OCI-LY1 (cell line): Measurements from ENCODE around the gene PTCHD1.

Experiments
- H2AFZ ChIP-seq: fragments of 200-600 bp; sonication (generic), shearing (Covaris generic); 2 replicates; pipeline ENCODE4 v1.6.0; 2014; ENCODE audit warnings: antibody characterized with exemption, mild to moderate bottlenecking, low read length
- H3F3A ChIP-seq: fragments of 200-600 bp; sonication (generic), shearing (Covaris generic); 2 replicates; pipeline ENCODE4 v1.6.0; 2014; ENCODE audit warnings: mild to moderate bottlenecking, antibody characterized with exemption, low read length, moderate library complexity; ENCODE audit not compliant: insufficient read depth
- H3K27ac ChIP-seq: fragments of 200-600 bp; sonication (generic); 2 replicates; pipeline ENCODE4 v1.5.1; 2014; ENCODE audit warnings: low read length, mixed run types, mild to moderate bottlenecking, low read depth; ENCODE audit not compliant: poor library complexity, severe bottlenecking
- H3K27me3 ChIP-seq: fragments of 200-600 bp; sonication (generic); 2 replicates; pipeline ENCODE4 v1.6.0; 2014; ENCODE audit warnings: antibody characterized with exemption, mild to moderate bottlenecking, low read length, moderate library complexity; ENCODE audit not compliant: insufficient read depth
- H3K36me3 ChIP-seq: fragments of 200-600 bp; sonication (generic); 2 replicates; pipeline ENCODE4 v1.6.1; 2014; ENCODE audit warnings: mild to moderate bottlenecking, antibody characterized with exemption, low read length, moderate library complexity, mixed read lengths; ENCODE audit not compliant: insufficient read depth
- H3K4me1 ChIP-seq: fragments of 200-600 bp; sonication (generic); 2 replicates; pipeline ENCODE4 v1.5.1; 2014; ENCODE audit warnings: mild to moderate bottlenecking, low read length, moderate library complexity; ENCODE audit not compliant: insufficient read depth, severe bottlenecking
- H3K4me2 ChIP-seq: fragments of 200-600 bp; sonication (generic), shearing (Covaris generic); 2 replicates; pipeline ENCODE4 v1.6.1; 2014; ENCODE audit warnings: low read length
- H3K4me3 ChIP-seq: fragments of 200-600 bp; sonication (generic); 2 replicates; pipeline ENCODE4 v1.5.1; 2014; ENCODE audit warnings: low read length, low read depth, mild to moderate bottlenecking, mixed read lengths; ENCODE audit not compliant: poor library complexity, severe bottlenecking
- H3K79me2 ChIP-seq: fragments of 200-600 bp; shearing (Covaris generic); 2 replicates; pipeline ENCODE4 v1.6.1; 2016; ENCODE audit warnings: mixed run types, low read length, mixed read lengths; ENCODE audit not compliant: insufficient read depth
- H3K9ac ChIP-seq: fragments of 200-600 bp; sonication (generic), shearing (Covaris generic); 2 replicates; pipeline ENCODE4 v1.6.1; 2014; ENCODE audit warnings: mild to moderate bottlenecking, low read length, mixed read lengths
- H3K9me2 ChIP-seq: fragments of 200-600 bp; sonication (generic), shearing (Covaris generic); 2 replicates; pipeline ENCODE4 v1.6.1; 2014; ENCODE audit warnings: low read depth, mild to moderate bottlenecking, low read length, mixed read lengths
- H3K9me3 ChIP-seq: fragments of 200-600 bp; shearing (Covaris generic); 2 replicates; pipeline ENCODE4 v1.6.1; 2014; ENCODE audit warnings: low read length, mixed read lengths
- H4K20me1 ChIP-seq: fragments of 200-600 bp; sonication (generic), shearing (Covaris generic); 2 replicates; pipeline ENCODE4 v1.6.0; 2016; ENCODE audit warnings: mild to moderate bottlenecking, low read length; ENCODE audit not compliant: insufficient read depth
- EZH2 ChIP-seq: fragments of 200-600 bp; sonication (generic), shearing (Covaris generic); IDR thresholded peaks from 2 replicates; pipeline ENCODE4 v1.8.0; 2017; ENCODE audit warnings: borderline replicate concordance, mixed run types, mild to moderate bottlenecking, antibody characterized with exemption, low read length, moderate library complexity, mixed read lengths
- TF ChIP-seq, protein P1 (sequence below): fragments of 200-600 bp; sonication (generic), shearing (Covaris generic); IDR thresholded peaks from 2 replicates; pipeline ENCODE4 v1.5.1; 2017; ENCODE audit warnings: mild to moderate bottlenecking, antibody characterized with exemption, low read length, moderate library complexity, mixed read lengths

Gene PTCHD1

DNA sequence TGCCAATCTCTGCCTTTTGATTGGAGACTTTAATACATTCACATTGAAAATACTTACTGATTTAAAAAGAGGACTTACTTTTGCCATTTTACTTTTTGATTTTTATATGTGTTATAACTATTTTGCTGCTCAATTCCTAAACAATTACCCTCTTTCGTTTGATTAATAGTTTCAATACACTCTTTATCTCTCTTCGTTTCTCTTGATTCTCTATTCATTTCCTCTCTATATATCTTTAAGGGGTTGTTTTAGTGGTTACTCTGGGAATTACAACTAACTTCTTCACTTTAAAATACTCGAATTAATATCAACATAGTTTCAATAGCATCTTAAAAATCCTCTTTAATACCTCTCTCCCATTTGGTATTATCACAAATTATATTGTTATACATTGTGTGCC is 116.6 kb downstream of the PTCHD1 start:
- Histone ChIP-seq H2AFZ (no peak overlapping the region), H3K79me2 (no peaks in the 10 kb centered on the region), H4K20me1 (no peaks in the 10 kb centered on the region), H3K27me3 (no peaks in the 10 kb centered on the region), H3K9me3 (no peaks in the 10 kb centered on the region), H3K27ac (no peak overlapping the region), H3K4me2 (no peak overlapping the region), H3K9ac (no peak overlapping the region), H3K4me1 (no peaks in the 10 kb centered on the region), H3K4me3 (no peak overlapping the region), H3F3A (no peaks in the 10 kb centered on the region), H3K36me3 (no peaks in the 10 kb centered on the region), H3K9me2 (no peaks in the 10 kb centered on the region)
- TF ChIP-seq EZH2 = no peak
- TF ChIP-seq, protein P1, sequence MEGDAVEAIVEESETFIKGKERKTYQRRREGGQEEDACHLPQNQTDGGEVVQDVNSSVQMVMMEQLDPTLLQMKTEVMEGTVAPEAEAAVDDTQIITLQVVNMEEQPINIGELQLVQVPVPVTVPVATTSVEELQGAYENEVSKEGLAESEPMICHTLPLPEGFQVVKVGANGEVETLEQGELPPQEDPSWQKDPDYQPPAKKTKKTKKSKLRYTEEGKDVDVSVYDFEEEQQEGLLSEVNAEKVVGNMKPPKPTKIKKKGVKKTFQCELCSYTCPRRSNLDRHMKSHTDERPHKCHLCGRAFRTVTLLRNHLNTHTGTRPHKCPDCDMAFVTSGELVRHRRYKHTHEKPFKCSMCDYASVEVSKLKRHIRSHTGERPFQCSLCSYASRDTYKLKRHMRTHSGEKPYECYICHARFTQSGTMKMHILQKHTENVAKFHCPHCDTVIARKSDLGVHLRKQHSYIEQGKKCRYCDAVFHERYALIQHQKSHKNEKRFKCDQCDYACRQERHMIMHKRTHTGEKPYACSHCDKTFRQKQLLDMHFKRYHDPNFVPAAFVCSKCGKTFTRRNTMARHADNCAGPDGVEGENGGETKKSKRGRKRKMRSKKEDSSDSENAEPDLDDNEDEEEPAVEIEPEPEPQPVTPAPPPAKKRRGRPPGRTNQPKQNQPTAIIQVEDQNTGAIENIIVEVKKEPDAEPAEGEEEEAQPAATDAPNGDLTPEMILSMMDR = no peak
